ENCODE data around the gene SGPP2. TPM values are rescaled to one million over a fixed set of nuclear protein-coding genes. Genes with fewer than 3 reads are reported as not detected.
A peak's percentile ranks its signal among the peaks of the same experiment; 100 is the strongest.

The SGPP2 gene
- total RNA-seq, 4 donors from 2014 or later, result 33.6 to 66.0 (median 49.4) TPM

GRCh38 chr2:222535477-222535876, 111.1 kb downstream of the SGPP2 start:
- no peak overlapping the region for H3K4me3 ChIP-seq
- intact Hi-C loops (cut with DNase I), result no loop called here
- no peaks in the 10 kb centered on the region for H3K27me3 ChIP-seq
- H3K36me3 ChIP-seq, result peaks cover 0 to 5% (median 0%) of the 10 kb centered on the region in 3 donors
- TF ChIP-seq CTCF (IDR thresholded peaks at IDR 0.05), result no peak
- 89 to 92% methylated on average over 4 to 6 of the region's 6 CpGs for WGBS, 2 donors
- no peaks in the 10 kb centered on the region for H3K9me3 ChIP-seq
- DNase-seq, result no peak
- H3K4me1 ChIP-seq, result peaks cover 0 to 25% (median 4%) of the 10 kb centered on the region in 3 donors
- no peak overlapping the region for H3K27ac ChIP-seq

- DNase-seq, result no peak
- intact Hi-C loops (cut with DNase I), result no loop called here
- 92% methylated on average over 3 of the region's 3 CpGs for WGBS, 2 donors
- no peak for TF ChIP-seq CTCF (IDR thresholded peaks at IDR 0.05)
- no peak for TF ChIP-seq POLR2A (IDR thresholded peaks at IDR 0.05)
- no peaks in the 10 kb centered on the region for H3K27me3 ChIP-seq
- peaks cover 0 to 12% (median 0%) of the 10 kb centered on the region in 3 donors for H3K36me3 ChIP-seq
- no peaks in the 10 kb centered on the region for H3K9me3 ChIP-seq
- no peaks in the 10 kb centered on the region for H3K4me1 ChIP-seq
- H3K27ac ChIP-seq, result no peak overlapping the region
- H3K4me3 ChIP-seq, result no peak overlapping the region
Observed at GRCh38 chr2:222538535-222538934, 114.2 kb downstream of the SGPP2 start.

GRCh38 chr2:222544661-222545060, 120.3 kb downstream of the SGPP2 start:
- intact Hi-C loops (cut with DNase I), result no loop called here
- no peak for DNase-seq
- H3K4me3 ChIP-seq, result no peak overlapping the region
- TF ChIP-seq POLR2A (IDR thresholded peaks at IDR 0.05), result no peak
- TF ChIP-seq CTCF (IDR thresholded peaks at IDR 0.05), result no peak
- H3K36me3 ChIP-seq, result peaks cover 0 to 7% (median 0%) of the 10 kb centered on the region in 3 donors
- peaks cover 0 to 54% (median 10%) of the 10 kb centered on the region in 3 donors for H3K4me1 ChIP-seq
- WGBS, 2 donors, result 59 to 69% methylated on average over 1 of the region's 1 CpG
- H3K27me3 ChIP-seq, result no peaks in the 10 kb centered on the region
- no peaks in the 10 kb centered on the region for H3K9me3 ChIP-seq
- H3K27ac ChIP-seq, result no peak overlapping the region

- intact Hi-C loops (cut with DNase I), result no loop called here
- Histone ChIP-seq H3K27me3 (no peaks in the 10 kb centered on the region), H3K27ac (peak overlapping the region in 1 of 4 donors; percentile 2), H3K4me1 (peaks cover 0 to 54% (median 10%) of the 10 kb centered on the region in 3 donors), H3K9me3 (no peaks in the 10 kb centered on the region), H3K36me3 (peaks cover 0 to 3% (median 0%) of the 10 kb centered on the region in 3 donors), H3K4me3 (no peak overlapping the region)
- no peak for DNase-seq
- TF ChIP-seq CTCF (IDR thresholded peaks at IDR 0.05), result no peak
- 60 to 68% methylated on average over 6 of the region's 6 CpGs for WGBS, 2 donors
Observed at GRCh38 chr2:222545823-222546795, 121.8 kb downstream of the SGPP2 start.

- no peak for DNase-seq
- no peaks in the 10 kb centered on the region for H3K9me3 ChIP-seq
- 43 to 48% methylated on average over 5 of the region's 5 CpGs for WGBS, 2 donors
- H3K4me1 ChIP-seq, result peaks cover 0 to 54% (median 10%) of the 10 kb centered on the region in 3 donors
- H3K36me3 ChIP-seq, result no peaks in the 10 kb centered on the region
- H3K4me3 ChIP-seq, result no peak overlapping the region
- intact Hi-C loops (cut with DNase I), result no loop called here
- no peaks in the 10 kb centered on the region for H3K27me3 ChIP-seq
- TF ChIP-seq CTCF (IDR thresholded peaks at IDR 0.05) (no peak), POLR2A (IDR thresholded peaks at IDR 0.05) (no peak)
- peak overlapping the region in 2 of 4 donors; percentile 19 to 21 for H3K27ac ChIP-seq
Observed at GRCh38 chr2:222547083-222547482, 122.7 kb downstream of the SGPP2 start.
